K562 (cell line): ENCODE data around the gene LAG3. TPM values are rescaled to one million over a fixed set of nuclear protein-coding genes. Genes with fewer than 3 reads are reported as not detected.
A peak's percentile ranks its signal among the peaks of the same experiment; 100 is the strongest.

Experiments used
- CEBPB ChIP-seq: fragments of 450-650 bp; IDR thresholded peaks from 2 replicates; pipeline ENCODE4 v1.6.1; 2016; ENCODE audit warnings: missing genetic modification characterization, missing compliant biosample characterization
- EP300 ChIP-seq: IDR thresholded peaks from 2 replicates; pipeline ENCODE4 v1.6.1; 2012; ENCODE audit warnings: low read length, improper control_type of control experiment
- KAT2B ChIP-seq: IDR thresholded peaks from one replicate; pipeline ENCODE4 v1.6.1; 2012; ENCODE audit warnings: low read depth, mild to moderate bottlenecking, control low read depth, inconsistent platforms, low read length, moderate library complexity
- MEIS2 ChIP-seq: fragments of 450-650 bp; IDR thresholded peaks from 2 replicates; pipeline ENCODE4 v1.6.1; 2014; ENCODE audit warnings: mild to moderate bottlenecking; ENCODE audit not compliant: partially characterized antibody
- POLR3A ChIP-seq: IDR thresholded peaks from 2 replicates; pipeline ENCODE4 v1.6.1; 2011; ENCODE audit warnings: borderline replicate concordance, mild to moderate bottlenecking, moderate library complexity; ENCODE audit not compliant: insufficient read length, insufficient read depth; ENCODE audit errors: extremely low read depth
- PRMT5 ChIP-seq: sonication (generic); formaldehyde crosslinking; IDR thresholded peaks from 2 replicates; pipeline ENCODE4 v1.5.0; 2020; ENCODE audit warnings: missing genetic modification reagents
- RBM17 ChIP-seq: fragments of 200-400 bp; formaldehyde crosslinking; IDR thresholded peaks from 2 replicates; pipeline ENCODE4 v1.6.1; 2017; ENCODE audit warnings: low read depth, mild to moderate bottlenecking, low read length, borderline replicate concordance
- TCFL5 ChIP-seq: fragments of 250-450 bp; sonication (Bioruptor Pico); conservative IDR thresholded peaks from 2 replicates; pipeline ENCODE4 v1.6.1; 2021; ENCODE audit warnings: mild to moderate bottlenecking, moderate library complexity, matching md5 sums
- ZNF584 ChIP-seq: fragments of 200-800 bp; sonication (Bioruptor generic); IDR thresholded peaks from 2 replicates; pipeline ENCODE4 v1.6.1; 2016; ENCODE audit warnings: low read depth, mild to moderate bottlenecking, missing genetic modification characterization, missing compliant biosample characterization
- ZNF717 ChIP-seq: fragments of 250-450 bp; sonication (Bioruptor Pico); IDR thresholded peaks from 2 replicates; pipeline ENCODE4 v1.5.0; 2021
- polyA plus RNA-seq, 8 experiments: library from polyadenylated mRNA; depleted of rRNA in 4 of 8; stranded (reverse) in 5 of 8; unstranded in 3 of 8; fragments of >200 nt; fragmentation: Nextera tagmentation in 2 of 8; fragmentation: Illumina TruSeq in 1 of 8; extraction: Ambion mirVana in 2 of 8; extraction: Trizol in 1 of 8; gene quantifications; 2 replicates each; pipeline versions ENCODE4 v1.2.1 to v1.2.3, GENCODE V29; 2011 to 2014; ENCODE audit warnings: inconsistent platforms in 1 of 8, missing spikeins in 1 of 8
- total RNA-seq, 7 experiments: library from RNA; depleted of rRNA in 6 of 7; stranded (reverse); fragments of >200 nt in 6 of 7; fragmentation: Illumina TruSeq in 2 of 7; extraction: Trizol in 2 of 7; gene quantifications; 2 replicates each; pipeline versions ENCODE4 v1.2.1 to v1.2.3, GENCODE V29; 2011 to 2021; ENCODE audit warnings: low replicate concordance in 1 of 7
- TF ChIP-seq, protein P1 (sequence below): fragments of 250-450 bp; sonication (Bioruptor Pico); IDR thresholded peaks from 2 replicates; pipeline ENCODE4 v1.4.0; 2020; ENCODE audit warnings: mild to moderate bottlenecking, moderate library complexity, borderline replicate concordance
- TF ChIP-seq, protein P2 (sequence below): IDR thresholded peaks from 3 replicates; pipeline ENCODE4 v1.6.1; 2011; ENCODE audit warnings: borderline replicate concordance, mild to moderate bottlenecking, moderate library complexity; ENCODE audit not compliant: insufficient read length; ENCODE audit errors: extremely low read depth
- TF ChIP-seq, protein P3 (sequence below): sonication (generic); formaldehyde crosslinking; IDR thresholded peaks from 2 replicates; pipeline ENCODE4 v1.8.0; 2022; ENCODE audit warnings: missing genetic modification reagents, mild to moderate bottlenecking, borderline replicate concordance
- TF ChIP-seq, protein P4 (sequence below): fragments of 250-450 bp; sonication (Bioruptor Pico); IDR thresholded peaks from 2 replicates; pipeline ENCODE4 v1.4.0; 2020; ENCODE audit warnings: mild to moderate bottlenecking, moderate library complexity
- TF ChIP-seq, protein P5 (sequence below): sonication (generic); formaldehyde crosslinking; IDR thresholded peaks from 2 replicates; pipeline ENCODE4 v1.5.0; 2020; ENCODE audit warnings: missing genetic modification reagents
- TF ChIP-seq, protein P6 (sequence below): sonication (generic); formaldehyde crosslinking; IDR thresholded peaks from 2 replicates; pipeline ENCODE4 v1.9.0; 2022; ENCODE audit warnings: mild to moderate bottlenecking, missing genetic modification reagents

The LAG3 gene
- total and polyA plus RNA-seq, 9 of the 15 experiments (the other 6 are each of a cell fraction or from before 2014, with no cell fraction given), result 0.07 to 0.66 (median 0.09) TPM; not detected in 1

DNA sequence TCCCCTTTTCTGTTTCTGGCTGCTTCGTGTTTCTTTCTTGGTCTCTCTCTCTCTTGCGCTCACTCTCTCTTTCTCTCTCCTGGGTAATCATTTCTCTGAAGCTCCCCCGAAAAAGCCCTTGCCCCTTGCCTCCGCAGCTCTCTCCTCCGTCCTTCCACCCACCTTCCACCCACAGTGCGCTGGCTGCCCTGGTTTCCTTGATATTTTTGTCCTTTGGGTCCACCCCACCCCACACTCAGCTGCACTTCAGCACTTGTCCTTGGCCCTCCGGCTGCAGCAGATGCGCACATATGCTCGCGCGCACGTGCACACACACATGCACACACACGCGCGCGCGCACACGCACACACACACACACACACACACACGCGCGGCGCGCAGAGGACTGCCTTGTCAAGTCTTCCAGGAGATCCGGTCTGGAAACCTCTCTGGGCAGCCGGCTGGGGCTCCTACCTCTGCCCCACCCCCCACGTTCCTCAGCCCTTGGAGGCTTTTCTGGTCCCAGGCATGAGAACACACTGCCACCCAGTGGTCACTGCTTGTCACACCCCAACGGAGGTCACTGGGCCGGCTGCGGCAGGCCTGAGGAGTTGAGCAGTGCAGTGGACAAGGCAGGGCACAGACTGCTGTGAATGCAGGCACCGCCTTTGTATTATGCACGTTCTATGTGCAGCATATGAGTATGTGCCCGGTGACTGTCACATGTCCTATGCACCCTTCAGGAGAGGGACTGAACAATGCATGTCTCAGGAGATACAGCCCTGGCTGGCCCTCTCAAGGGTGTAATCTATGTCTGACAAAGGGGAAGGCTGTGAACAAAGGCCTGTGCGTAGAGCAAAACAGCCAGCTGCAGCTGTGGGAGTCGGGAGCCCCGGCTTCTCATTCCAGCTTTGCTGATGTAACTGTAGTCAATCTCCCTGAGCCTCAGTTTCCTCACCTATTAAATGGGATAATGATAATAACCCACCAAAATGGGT lies 6.5 kb downstream of the LAG3 start (continued):
- TF ChIP-seq, protein P1, sequence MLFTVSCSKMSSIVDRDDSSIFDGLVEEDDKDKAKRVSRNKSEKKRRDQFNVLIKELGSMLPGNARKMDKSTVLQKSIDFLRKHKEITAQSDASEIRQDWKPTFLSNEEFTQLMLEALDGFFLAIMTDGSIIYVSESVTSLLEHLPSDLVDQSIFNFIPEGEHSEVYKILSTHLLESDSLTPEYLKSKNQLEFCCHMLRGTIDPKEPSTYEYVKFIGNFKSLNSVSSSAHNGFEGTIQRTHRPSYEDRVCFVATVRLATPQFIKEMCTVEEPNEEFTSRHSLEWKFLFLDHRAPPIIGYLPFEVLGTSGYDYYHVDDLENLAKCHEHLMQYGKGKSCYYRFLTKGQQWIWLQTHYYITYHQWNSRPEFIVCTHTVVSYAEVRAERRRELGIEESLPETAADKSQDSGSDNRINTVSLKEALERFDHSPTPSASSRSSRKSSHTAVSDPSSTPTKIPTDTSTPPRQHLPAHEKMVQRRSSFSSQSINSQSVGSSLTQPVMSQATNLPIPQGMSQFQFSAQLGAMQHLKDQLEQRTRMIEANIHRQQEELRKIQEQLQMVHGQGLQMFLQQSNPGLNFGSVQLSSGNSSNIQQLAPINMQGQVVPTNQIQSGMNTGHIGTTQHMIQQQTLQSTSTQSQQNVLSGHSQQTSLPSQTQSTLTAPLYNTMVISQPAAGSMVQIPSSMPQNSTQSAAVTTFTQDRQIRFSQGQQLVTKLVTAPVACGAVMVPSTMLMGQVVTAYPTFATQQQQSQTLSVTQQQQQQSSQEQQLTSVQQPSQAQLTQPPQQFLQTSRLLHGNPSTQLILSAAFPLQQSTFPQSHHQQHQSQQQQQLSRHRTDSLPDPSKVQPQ (CRISPR knock-in tag), result peak; percentile 71; the same call in 1 of the 2 replicates
- TF ChIP-seq TCFL5 (CRISPR knock-in tag) (no peak), RBM17 (no peak), ZNF717 (CRISPR knock-in tag) (no peak), MEIS2 (no peak), KAT2B (no peak), POLR3A (no peak), PRMT5 (CRISPR knock-in tag) (no peak), ZNF584 (CRISPR knock-in tag) (no peak), CEBPB (no peak), EP300 (no peak)
- TF ChIP-seq, protein P2, sequence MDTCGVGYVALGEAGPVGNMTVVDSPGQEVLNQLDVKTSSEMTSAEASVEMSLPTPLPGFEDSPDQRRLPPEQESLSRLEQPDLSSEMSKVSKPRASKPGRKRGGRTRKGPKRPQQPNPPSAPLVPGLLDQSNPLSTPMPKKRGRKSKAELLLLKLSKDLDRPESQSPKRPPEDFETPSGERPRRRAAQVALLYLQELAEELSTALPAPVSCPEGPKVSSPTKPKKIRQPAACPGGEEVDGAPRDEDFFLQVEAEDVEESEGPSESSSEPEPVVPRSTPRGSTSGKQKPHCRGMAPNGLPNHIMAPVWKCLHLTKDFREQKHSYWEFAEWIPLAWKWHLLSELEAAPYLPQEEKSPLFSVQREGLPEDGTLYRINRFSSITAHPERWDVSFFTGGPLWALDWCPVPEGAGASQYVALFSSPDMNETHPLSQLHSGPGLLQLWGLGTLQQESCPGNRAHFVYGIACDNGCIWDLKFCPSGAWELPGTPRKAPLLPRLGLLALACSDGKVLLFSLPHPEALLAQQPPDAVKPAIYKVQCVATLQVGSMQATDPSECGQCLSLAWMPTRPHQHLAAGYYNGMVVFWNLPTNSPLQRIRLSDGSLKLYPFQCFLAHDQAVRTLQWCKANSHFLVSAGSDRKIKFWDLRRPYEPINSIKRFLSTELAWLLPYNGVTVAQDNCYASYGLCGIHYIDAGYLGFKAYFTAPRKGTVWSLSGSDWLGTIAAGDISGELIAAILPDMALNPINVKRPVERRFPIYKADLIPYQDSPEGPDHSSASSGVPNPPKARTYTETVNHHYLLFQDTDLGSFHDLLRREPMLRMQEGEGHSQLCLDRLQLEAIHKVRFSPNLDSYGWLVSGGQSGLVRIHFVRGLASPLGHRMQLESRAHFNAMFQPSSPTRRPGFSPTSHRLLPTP, result no peak
- TF ChIP-seq, protein P3, sequence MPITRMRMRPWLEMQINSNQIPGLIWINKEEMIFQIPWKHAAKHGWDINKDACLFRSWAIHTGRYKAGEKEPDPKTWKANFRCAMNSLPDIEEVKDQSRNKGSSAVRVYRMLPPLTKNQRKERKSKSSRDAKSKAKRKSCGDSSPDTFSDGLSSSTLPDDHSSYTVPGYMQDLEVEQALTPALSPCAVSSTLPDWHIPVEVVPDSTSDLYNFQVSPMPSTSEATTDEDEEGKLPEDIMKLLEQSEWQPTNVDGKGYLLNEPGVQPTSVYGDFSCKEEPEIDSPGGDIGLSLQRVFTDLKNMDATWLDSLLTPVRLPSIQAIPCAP, result no peak
- TF ChIP-seq, protein P4, sequence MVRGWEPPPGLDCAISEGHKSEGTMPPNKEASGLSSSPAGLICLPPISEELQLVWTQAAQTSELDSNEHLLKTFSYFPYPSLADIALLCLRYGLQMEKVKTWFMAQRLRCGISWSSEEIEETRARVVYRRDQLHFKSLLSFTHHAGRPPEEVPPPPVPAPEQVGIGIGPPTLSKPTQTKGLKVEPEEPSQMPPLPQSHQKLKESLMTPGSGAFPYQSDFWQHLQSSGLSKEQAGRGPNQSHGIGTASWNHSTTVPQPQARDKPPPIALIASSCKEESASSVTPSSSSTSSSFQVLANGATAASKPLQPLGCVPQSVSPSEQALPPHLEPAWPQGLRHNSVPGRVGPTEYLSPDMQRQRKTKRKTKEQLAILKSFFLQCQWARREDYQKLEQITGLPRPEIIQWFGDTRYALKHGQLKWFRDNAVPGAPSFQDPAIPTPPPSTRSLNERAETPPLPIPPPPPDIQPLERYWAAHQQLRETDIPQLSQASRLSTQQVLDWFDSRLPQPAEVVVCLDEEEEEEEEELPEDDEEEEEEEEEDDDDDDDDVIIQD (CRISPR knock-in tag), result no peak
- TF ChIP-seq, protein P5, sequence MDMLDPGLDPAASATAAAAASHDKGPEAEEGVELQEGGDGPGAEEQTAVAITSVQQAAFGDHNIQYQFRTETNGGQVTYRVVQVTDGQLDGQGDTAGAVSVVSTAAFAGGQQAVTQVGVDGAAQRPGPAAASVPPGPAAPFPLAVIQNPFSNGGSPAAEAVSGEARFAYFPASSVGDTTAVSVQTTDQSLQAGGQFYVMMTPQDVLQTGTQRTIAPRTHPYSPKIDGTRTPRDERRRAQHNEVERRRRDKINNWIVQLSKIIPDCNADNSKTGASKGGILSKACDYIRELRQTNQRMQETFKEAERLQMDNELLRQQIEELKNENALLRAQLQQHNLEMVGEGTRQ (CRISPR knock-in tag), result no peak
- TF ChIP-seq, protein P6, sequence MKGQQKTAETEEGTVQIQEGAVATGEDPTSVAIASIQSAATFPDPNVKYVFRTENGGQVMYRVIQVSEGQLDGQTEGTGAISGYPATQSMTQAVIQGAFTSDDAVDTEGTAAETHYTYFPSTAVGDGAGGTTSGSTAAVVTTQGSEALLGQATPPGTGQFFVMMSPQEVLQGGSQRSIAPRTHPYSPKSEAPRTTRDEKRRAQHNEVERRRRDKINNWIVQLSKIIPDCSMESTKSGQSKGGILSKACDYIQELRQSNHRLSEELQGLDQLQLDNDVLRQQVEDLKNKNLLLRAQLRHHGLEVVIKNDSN (CRISPR knock-in tag), result peak; percentile 44
